KMS-11 (cell line): ENCODE data around the gene KIF5C.

Experiments used
- H2AFZ ChIP-seq: fragments of 200-600 bp; sonication (generic); 2 replicates; pipeline ENCODE4 v1.6.1; 2016; ENCODE audit warnings: antibody characterized with exemption, mixed run types, low read depth
- H3K27ac ChIP-seq: fragments of 200-600 bp; sonication (generic); 2 replicates; pipeline ENCODE4 v1.6.1; 2016; ENCODE audit warnings: mild to moderate bottlenecking, mixed run types
- H3K27me3 ChIP-seq: fragments of 200-600 bp; sonication (generic); 2 replicates; pipeline ENCODE4 v1.6.1; 2017; ENCODE audit warnings: mild to moderate bottlenecking, low read depth, mixed run types, moderate library complexity; ENCODE audit not compliant: insufficient read depth
- H3K36me3 ChIP-seq: fragments of 200-600 bp; sonication (generic); 2 replicates; pipeline ENCODE4 v1.6.1; 2017; ENCODE audit warnings: mild to moderate bottlenecking, mixed run types; ENCODE audit not compliant: insufficient read depth
- H3K4me1 ChIP-seq: fragments of 200-600 bp; sonication (generic); 2 replicates; pipeline ENCODE4 v1.6.1; 2016; ENCODE audit warnings: mild to moderate bottlenecking, low read depth, mixed run types; ENCODE audit not compliant: poor library complexity, severe bottlenecking
- H3K4me2 ChIP-seq: fragments of 200-600 bp; sonication (generic); 2 replicates; pipeline ENCODE4 v1.7.0; 2016; ENCODE audit warnings: mild to moderate bottlenecking, mixed run types
- H3K4me3 ChIP-seq: fragments of 200-600 bp; sonication (generic); IDR thresholded peaks from 2 replicates; pipeline ENCODE4 v1.6.1; 2017; ENCODE audit warnings: low read depth, low read length, mixed read lengths; ENCODE audit not compliant: insufficient read depth
- H3K79me2 ChIP-seq: fragments of 200-600 bp; sonication (generic); 2 replicates; pipeline ENCODE4 v1.6.1; 2016; ENCODE audit warnings: low read depth, mixed run types; ENCODE audit not compliant: insufficient read depth
- H3K9ac ChIP-seq: fragments of 200-600 bp; sonication (generic); 2 replicates; pipeline ENCODE4 v1.6.1; 2016; ENCODE audit warnings: mild to moderate bottlenecking, mixed run types
- H4K20me1 ChIP-seq: fragments of 200-600 bp; sonication (generic); 2 replicates; pipeline ENCODE4 v1.6.1; 2016; ENCODE audit warnings: mild to moderate bottlenecking, mixed run types; ENCODE audit not compliant: insufficient read depth
- CTCF ChIP-seq: fragments of 200-600 bp; sonication (generic); conservative IDR thresholded peaks from 2 replicates; pipeline ENCODE4 v1.6.1; 2017; ENCODE audit warnings: low read depth, mild to moderate bottlenecking, antibody characterized with exemption, low read length, moderate library complexity, mixed read lengths

The KIF5C gene

GRCh38 chr2:149031396-149031795 lies 156.4 kb downstream of the KIF5C start:
- Histone ChIP-seq H3K4me3 (no peak overlapping the region), H3K27me3 (no peaks in the 10 kb centered on the region), H3K36me3 (no peaks in the 10 kb centered on the region), H3K4me1 (no peaks in the 10 kb centered on the region), H2AFZ (no peak overlapping the region), H3K27ac (no peak overlapping the region), H3K4me2 (no peak overlapping the region), H4K20me1 (no peaks in the 10 kb centered on the region), H3K79me2 (no peaks in the 10 kb centered on the region), H3K9ac (no peak overlapping the region)
- TF ChIP-seq CTCF, result no peak

GRCh38 chr2:149033716-149034115 lies 158.7 kb downstream of the KIF5C start:
- H3K4me1 ChIP-seq, result no peaks in the 10 kb centered on the region
- TF ChIP-seq CTCF, result no peak
- H3K27ac ChIP-seq, result no peak overlapping the region
- H3K4me2 ChIP-seq, result no peak overlapping the region
- H2AFZ ChIP-seq, result no peak overlapping the region
- no peaks in the 10 kb centered on the region for H3K79me2 ChIP-seq
- H3K4me3 ChIP-seq, result no peak overlapping the region
- no peaks in the 10 kb centered on the region for H4K20me1 ChIP-seq
- no peaks in the 10 kb centered on the region for H3K27me3 ChIP-seq
- H3K36me3 ChIP-seq, result no peaks in the 10 kb centered on the region
- H3K9ac ChIP-seq, result no peak overlapping the region

- Histone ChIP-seq H2AFZ (no peak overlapping the region), H4K20me1 (no peaks in the 10 kb centered on the region), H3K4me1 (no peaks in the 10 kb centered on the region), H3K27ac (no peak overlapping the region), H3K9ac (no peak overlapping the region), H3K4me3 (no peak overlapping the region), H3K79me2 (no peaks in the 10 kb centered on the region), H3K27me3 (no peaks in the 10 kb centered on the region), H3K36me3 (no peaks in the 10 kb centered on the region), H3K4me2 (no peak overlapping the region)
- TF ChIP-seq CTCF, result no peak
Measured at GRCh38 chr2:149034406-149034805, 159.4 kb downstream of the KIF5C start.

- TF ChIP-seq CTCF, result no peak
- H4K20me1 ChIP-seq, result no peaks in the 10 kb centered on the region
- no peak overlapping the region for H3K9ac ChIP-seq
- H3K27me3 ChIP-seq, result no peaks in the 10 kb centered on the region
- H3K4me3 ChIP-seq, result no peak overlapping the region
- no peaks in the 10 kb centered on the region for H3K36me3 ChIP-seq
- no peaks in the 10 kb centered on the region for H3K79me2 ChIP-seq
- H3K4me2 ChIP-seq, result no peak overlapping the region
- no peak overlapping the region for H3K27ac ChIP-seq
- no peak overlapping the region for H2AFZ ChIP-seq
- H3K4me1 ChIP-seq, result no peaks in the 10 kb centered on the region
Measured at GRCh38 chr2:149036507-149037293, 161.7 kb downstream of the KIF5C start.
